ENCODE results near the gene ICOS. TPM values are rescaled to one million over a fixed set of nuclear protein-coding genes. Genes with fewer than 3 reads are reported as not detected.
"Not testable (repeated sequence)": the region's sequence is repeated elsewhere in the genome, so short reads cannot be mapped to it uniquely, and the experiment has no call there.

ICOS gene
- total and polyA plus RNA-seq, 2 donors (not counting 1 experiment from before 2014, with no cell fraction given), result not detected

DNA sequence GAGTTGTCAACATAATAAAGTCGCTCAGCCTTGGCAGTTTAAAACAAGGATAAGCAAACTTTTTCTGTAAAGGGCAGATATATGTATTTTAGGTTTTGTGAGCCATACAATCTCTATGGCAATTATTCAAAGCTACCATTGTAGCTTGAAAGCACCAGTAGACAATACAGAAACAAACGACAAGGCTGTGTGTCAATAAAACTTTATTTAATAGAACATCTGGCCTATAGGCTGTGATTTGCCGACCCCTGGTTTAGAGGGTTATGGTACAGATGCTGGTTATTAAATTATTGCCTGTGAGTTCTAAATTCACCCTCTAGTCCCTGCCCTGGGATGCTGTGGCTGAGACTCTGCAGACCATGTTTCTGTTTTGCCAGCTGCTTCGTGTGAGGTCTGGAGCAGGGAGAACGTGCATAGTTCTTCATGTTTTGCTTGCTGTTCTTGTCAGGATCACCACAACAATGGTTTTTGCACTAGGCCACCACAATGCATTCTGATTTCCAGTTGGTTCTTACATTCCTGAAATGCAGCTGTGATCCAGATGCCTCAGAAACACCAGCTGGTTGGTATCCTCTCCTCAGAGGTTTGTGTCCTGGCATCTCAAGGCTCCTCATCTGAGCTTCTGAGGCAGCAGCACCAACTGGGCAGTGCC lies 46.6 kb downstream of the ICOS start:
- H3K4me1 ChIP-seq (ENCODE audit: control insufficient read depth, extremely low read depth, insufficient read depth, low read length), result no peaks in the 10 kb centered on the region
- no peak overlapping the region for H3K4me3 ChIP-seq (replicated peaks in 1 of 4; ENCODE audit: control extremely low read depth in 1 of 4, insufficient read depth in 1 of 4, low read depth in 3 of 4, low read length in 4 of 4)
- no peak overlapping the region for H3K27ac ChIP-seq (ENCODE audit: insufficient read depth, low read length)
- H2AFZ ChIP-seq (ENCODE audit: low read length), result no peak overlapping the region
- H3K9ac ChIP-seq (ENCODE audit: insufficient read depth, low read length), result no peak overlapping the region
- no peak overlapping the region for H3K4me2 ChIP-seq (ENCODE audit: extremely low read depth, insufficient read depth, low read length)
- no peaks in the 10 kb centered on the region for H3K36me3 ChIP-seq (ENCODE audit: control insufficient read depth, insufficient read depth, low read length)
- no peaks in the 10 kb centered on the region for H4K20me1 ChIP-seq (ENCODE audit: control insufficient read depth, extremely low read depth, insufficient read depth, low read length)
- no peaks in the 10 kb centered on the region for H3K27me3 ChIP-seq (ENCODE audit: control insufficient read depth, insufficient read depth, low read length)
- no peak for DNase-seq (ENCODE audit: low read depth in 2 of 2)
- no peaks in the 10 kb centered on the region for H3K79me2 ChIP-seq (ENCODE audit: control insufficient read depth, insufficient read depth, low read length)
- no peaks in the 10 kb centered on the region for H3K9me3 ChIP-seq (ENCODE audit: control insufficient read depth, insufficient read depth, low read depth, low read length)
- no peak for TF ChIP-seq EZH2 (IDR thresholded peaks at IDR 0.05; ENCODE audit: low read length, missing control alignments)
- TF ChIP-seq, protein P1, sequence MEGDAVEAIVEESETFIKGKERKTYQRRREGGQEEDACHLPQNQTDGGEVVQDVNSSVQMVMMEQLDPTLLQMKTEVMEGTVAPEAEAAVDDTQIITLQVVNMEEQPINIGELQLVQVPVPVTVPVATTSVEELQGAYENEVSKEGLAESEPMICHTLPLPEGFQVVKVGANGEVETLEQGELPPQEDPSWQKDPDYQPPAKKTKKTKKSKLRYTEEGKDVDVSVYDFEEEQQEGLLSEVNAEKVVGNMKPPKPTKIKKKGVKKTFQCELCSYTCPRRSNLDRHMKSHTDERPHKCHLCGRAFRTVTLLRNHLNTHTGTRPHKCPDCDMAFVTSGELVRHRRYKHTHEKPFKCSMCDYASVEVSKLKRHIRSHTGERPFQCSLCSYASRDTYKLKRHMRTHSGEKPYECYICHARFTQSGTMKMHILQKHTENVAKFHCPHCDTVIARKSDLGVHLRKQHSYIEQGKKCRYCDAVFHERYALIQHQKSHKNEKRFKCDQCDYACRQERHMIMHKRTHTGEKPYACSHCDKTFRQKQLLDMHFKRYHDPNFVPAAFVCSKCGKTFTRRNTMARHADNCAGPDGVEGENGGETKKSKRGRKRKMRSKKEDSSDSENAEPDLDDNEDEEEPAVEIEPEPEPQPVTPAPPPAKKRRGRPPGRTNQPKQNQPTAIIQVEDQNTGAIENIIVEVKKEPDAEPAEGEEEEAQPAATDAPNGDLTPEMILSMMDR (conservative IDR thresholded peaks at IDR 0.05 in 1 of 2, IDR thresholded peaks at IDR 0.05 in 1 of 2; ENCODE audit: low read depth in 1 of 2, low read length in 2 of 2), result no peak

DNA sequence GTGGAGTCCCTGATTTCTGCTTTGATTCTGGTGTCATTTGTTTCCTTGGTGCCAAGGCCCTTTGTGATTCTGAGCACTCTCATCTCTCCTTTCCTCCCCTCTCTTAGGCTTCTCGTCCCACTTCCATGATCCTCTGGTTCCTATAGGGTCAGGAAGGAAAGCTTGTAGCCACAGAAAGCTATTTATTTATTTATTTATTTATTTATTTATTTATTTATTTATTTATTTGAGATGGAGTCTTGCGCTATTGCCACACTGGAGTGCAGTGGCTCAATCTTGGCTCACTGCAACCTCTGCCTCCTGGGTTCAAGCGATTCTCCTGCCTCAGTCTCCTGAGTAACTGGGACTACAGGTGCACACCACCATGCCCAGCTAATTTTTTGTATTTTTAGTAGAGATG lies 49.4 kb downstream of the ICOS start:
- not testable (repeated sequence) for H3K9ac ChIP-seq (ENCODE audit: insufficient read depth, low read length); H2AFZ ChIP-seq (ENCODE audit: low read length); H3K4me3 ChIP-seq (replicated peaks in 1 of 4; ENCODE audit: control extremely low read depth in 1 of 4, insufficient read depth in 1 of 4, low read depth in 3 of 4, low read length in 4 of 4); H3K27me3 ChIP-seq (ENCODE audit: control insufficient read depth, insufficient read depth, low read length); DNase-seq (ENCODE audit: low read depth in 2 of 2); H4K20me1 ChIP-seq (ENCODE audit: control insufficient read depth, extremely low read depth, insufficient read depth, low read length); H3K4me2 ChIP-seq (ENCODE audit: extremely low read depth, insufficient read depth, low read length); H3K9me3 ChIP-seq (ENCODE audit: control insufficient read depth, insufficient read depth, low read depth, low read length); H3K27ac ChIP-seq (ENCODE audit: insufficient read depth, low read length); H3K79me2 ChIP-seq (ENCODE audit: control insufficient read depth, insufficient read depth, low read length); H3K36me3 ChIP-seq (ENCODE audit: control insufficient read depth, insufficient read depth, low read length); H3K4me1 ChIP-seq (ENCODE audit: control insufficient read depth, extremely low read depth, insufficient read depth, low read length)

DNA sequence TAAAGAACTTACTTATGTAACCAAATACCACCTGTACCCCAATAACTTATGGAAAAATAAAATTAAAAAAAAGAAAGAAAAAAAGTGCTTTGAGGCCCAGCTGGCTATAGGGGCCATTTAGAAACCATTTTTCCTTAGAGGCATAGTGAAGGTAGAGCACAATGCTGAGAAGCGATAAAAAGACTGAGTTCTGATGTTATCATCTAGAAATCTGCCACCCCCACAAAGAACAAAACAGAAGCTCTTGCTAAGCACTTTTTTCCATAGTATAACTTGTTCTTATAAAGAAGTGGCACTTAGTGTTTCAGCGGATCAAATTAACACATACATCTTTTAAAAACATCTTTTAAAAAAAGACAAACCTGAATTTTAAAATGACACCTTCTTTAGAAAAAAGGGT lies 51.4 kb downstream of the ICOS start:
- H3K9me3 ChIP-seq (ENCODE audit: control insufficient read depth, insufficient read depth, low read depth, low read length), result no peaks in the 10 kb centered on the region
- no peak overlapping the region for H3K27ac ChIP-seq (ENCODE audit: insufficient read depth, low read length)
- H4K20me1 ChIP-seq (ENCODE audit: control insufficient read depth, extremely low read depth, insufficient read depth, low read length), result no peaks in the 10 kb centered on the region
- no peaks in the 10 kb centered on the region for H3K36me3 ChIP-seq (ENCODE audit: control insufficient read depth, insufficient read depth, low read length)
- TF ChIP-seq, protein P1 (conservative IDR thresholded peaks at IDR 0.05 in 1 of 2, IDR thresholded peaks at IDR 0.05 in 1 of 2; ENCODE audit: low read depth in 1 of 2, low read length in 2 of 2), result no peak
- no peak for TF ChIP-seq EZH2 (IDR thresholded peaks at IDR 0.05; ENCODE audit: low read length, missing control alignments)
- H2AFZ ChIP-seq (ENCODE audit: low read length), result no peak overlapping the region
- H3K4me3 ChIP-seq (replicated peaks in 1 of 4; ENCODE audit: control extremely low read depth in 1 of 4, insufficient read depth in 1 of 4, low read depth in 3 of 4, low read length in 4 of 4), result no peak overlapping the region
- no peaks in the 10 kb centered on the region for H3K4me1 ChIP-seq (ENCODE audit: control insufficient read depth, extremely low read depth, insufficient read depth, low read length)
- H3K27me3 ChIP-seq (ENCODE audit: control insufficient read depth, insufficient read depth, low read length), result no peaks in the 10 kb centered on the region
- no peak for DNase-seq (ENCODE audit: low read depth in 2 of 2)
- H3K79me2 ChIP-seq (ENCODE audit: control insufficient read depth, insufficient read depth, low read length), result no peaks in the 10 kb centered on the region
- H3K9ac ChIP-seq (ENCODE audit: insufficient read depth, low read length), result no peak overlapping the region
- H3K4me2 ChIP-seq (ENCODE audit: extremely low read depth, insufficient read depth, low read length), result no peak overlapping the region

Data from fibroblast of lung (primary cell).